SW 1271 (cell line): ENCODE measurements around the gene SGPP1.
"Not testable (repeated sequence)": the region's sequence is repeated elsewhere in the genome, so short reads cannot be mapped to it uniquely, and the experiment has no call there.

ENCODE experiments used
- DNase-seq, 2 experiments: peaks; one replicate each; lab custom pipeline; 2025; lab: John Stamatoyannopoulos, UW

SGPP1 gene

DNA sequence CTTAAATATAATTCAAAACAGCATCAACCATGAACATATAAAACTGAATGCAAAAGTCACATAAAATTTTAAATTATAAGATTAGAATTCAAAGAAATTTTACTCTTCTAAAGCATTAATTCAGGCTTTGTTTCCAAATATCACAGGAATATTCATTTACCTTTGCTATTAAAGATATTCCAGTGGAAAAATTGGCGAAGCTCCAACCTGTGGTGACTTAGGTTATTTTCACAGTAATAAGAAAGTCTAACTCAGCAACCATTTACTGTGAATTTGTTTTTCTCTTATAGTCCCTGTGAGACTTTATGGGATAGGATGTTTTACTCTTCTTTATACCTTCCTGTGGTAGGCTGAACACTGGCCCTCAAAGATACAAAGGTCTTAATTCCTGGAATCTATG is 89.4 kb downstream of the SGPP1 start:
- no peak for DNase-seq

DNA sequence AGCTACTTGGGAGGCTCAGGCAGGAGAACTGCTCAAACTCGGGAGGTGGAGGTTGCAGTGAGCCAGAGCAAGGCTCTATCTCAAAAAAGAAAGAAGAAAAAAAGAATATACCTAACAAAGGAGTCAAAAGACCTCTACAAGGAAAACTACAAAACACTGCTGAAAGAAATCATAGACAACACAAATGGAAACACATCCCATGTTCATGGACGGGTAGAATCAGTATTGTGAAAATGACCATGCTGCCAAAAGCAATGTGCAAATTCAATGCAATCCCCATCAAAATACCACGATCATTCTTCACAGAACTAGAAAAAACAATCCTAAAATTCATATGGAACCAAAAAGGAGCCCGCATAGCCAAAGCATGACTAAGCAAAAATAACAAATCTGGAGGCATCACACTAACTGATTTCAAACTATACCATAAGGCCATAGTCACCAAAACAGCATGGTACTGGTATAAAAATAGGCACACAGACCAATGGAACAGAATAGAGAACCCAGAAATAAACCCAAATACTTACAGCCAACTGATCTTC is 91.7 kb downstream of the SGPP1 start:
- DNase-seq, result not testable (repeated sequence)
